Fibroblast of villous mesenchyme (primary cell): ENCODE measurements around the gene PHTF2. TPM values are rescaled to one million over a fixed set of nuclear protein-coding genes. Genes with fewer than 3 reads are reported as not detected.

Experiments used
- DNase-seq: peaks from one replicate; pipeline ENCODE4 v3.0.0-alpha.2; 2010; ENCODE audit warnings: low read depth
- H3K4me3 ChIP-seq: 2 replicates; pipeline ENCODE4 v1.5.1; 2011; ENCODE audit warnings: low read depth, mild to moderate bottlenecking, low read length
- CTCF ChIP-seq: IDR thresholded peaks from 2 replicates; pipeline ENCODE4 v1.5.1; 2012; ENCODE audit warnings: low read depth, mild to moderate bottlenecking, low read length; ENCODE audit not compliant: insufficient read depth
- total RNA-seq: library from RNA; depleted of rRNA; stranded (reverse); fragments of >200 nt; gene quantifications from 2 replicates; pipeline ENCODE4 v1.2.3, GENCODE V29; 2012

Gene PHTF2
- total RNA-seq, 1 donor, result 119 TPM

GRCh38 chr7:77791336-77791735 is 7.2 kb upstream of the PHTF2 start:
- DNase-seq, result peak; percentile 62
- TF ChIP-seq CTCF, result no peak
- H3K4me3 ChIP-seq, result no peak overlapping the region

- DNase-seq, result peak; percentile 72
Observed at GRCh38 chr7:77791956-77792355, 6.6 kb upstream of the PHTF2 start.

GRCh38 chr7:77794000-77794399 is 4.6 kb upstream of the PHTF2 start:
- no peak for DNase-seq
- TF ChIP-seq CTCF, result no peak
- no peak overlapping the region for H3K4me3 ChIP-seq

More at GRCh38 chr7:77791956-77792355, 6.6 kb upstream of the PHTF2 start:
- TF ChIP-seq CTCF, result no peak
- no peak overlapping the region for H3K4me3 ChIP-seq

- no peak overlapping the region for H3K4me3 ChIP-seq
- DNase-seq, result no peak
- TF ChIP-seq CTCF, result no peak
Observed at GRCh38 chr7:77796109-77796508, 2.5 kb upstream of the PHTF2 start.

- TF ChIP-seq CTCF, result no peak
- no peak for DNase-seq
- H3K4me3 ChIP-seq, result peak overlapping the region; percentile 95
Observed at GRCh38 chr7:77796960-77797359, 1.6 kb upstream of the PHTF2 start.

GRCh38 chr7:77797734-77798393 is 709 bp upstream of the PHTF2 start:
- peak overlapping the region; percentile 95 for H3K4me3 ChIP-seq
- DNase-seq, result no peak
- TF ChIP-seq CTCF, result no peak
